HG03025 (cell line): ENCODE results near the gene DLG5.

Source experiments
- ATAC-seq: cut with Tn5 transposase; IDR thresholded peaks from one replicate; pipeline ENCODE4 v1.9.1; 2021; ENCODE audit warnings: mild to moderate bottlenecking, moderate library complexity; ENCODE audit not compliant: unreplicated experiment, low FRiP score

The DLG5 gene

GRCh38 chr10:77915319-77916105 lies 11.0 kb downstream of the DLG5 start:
- no peak for ATAC-seq

- ATAC-seq = no peak
These were observed 13.5 kb downstream of the DLG5 start for GRCh38 chr10:77913090-77913489.

GRCh38 chr10:77912576-77912975 lies 14.0 kb downstream of the DLG5 start:
- ATAC-seq = no peak

GRCh38 chr10:77911535-77912123 lies 14.9 kb downstream of the DLG5 start:
- no peak for ATAC-seq

- ATAC-seq = no peak
These were observed 15.9 kb downstream of the DLG5 start for GRCh38 chr10:77910524-77911145.

- no peak for ATAC-seq
These were observed 16.7 kb downstream of the DLG5 start for GRCh38 chr10:77909749-77910375.

GRCh38 chr10:77909021-77909748 lies 17.4 kb downstream of the DLG5 start:
- no peak for ATAC-seq

- ATAC-seq = no peak
These were observed 18.4 kb downstream of the DLG5 start for GRCh38 chr10:77907900-77908717.

- no peak for ATAC-seq
These were observed 19.1 kb downstream of the DLG5 start for GRCh38 chr10:77907462-77907861.

GRCh38 chr10:77906951-77907421 lies 19.6 kb downstream of the DLG5 start:
- no peak for ATAC-seq

- ATAC-seq = no peak
These were observed 20.8 kb downstream of the DLG5 start for GRCh38 chr10:77905781-77906180.

- no peak for ATAC-seq
These were observed 21.3 kb downstream of the DLG5 start for GRCh38 chr10:77905086-77905748.

- no peak for ATAC-seq
These were observed 22.3 kb downstream of the DLG5 start for GRCh38 chr10:77904100-77904840.

GRCh38 chr10:77902159-77902558 lies 24.4 kb downstream of the DLG5 start:
- ATAC-seq = no peak

- no peak for ATAC-seq
These were observed 24.8 kb downstream of the DLG5 start for GRCh38 chr10:77901743-77902142.

- no peak for ATAC-seq
These were observed 26.9 kb downstream of the DLG5 start for GRCh38 chr10:77899690-77900089.

- ATAC-seq = no peak
These were observed 27.5 kb downstream of the DLG5 start for GRCh38 chr10:77899080-77899477.

- no peak for ATAC-seq
These were observed 28.1 kb downstream of the DLG5 start for GRCh38 chr10:77898323-77899079.
